ENCODE results near the gene USP12.

GRCh38 chr13:27201661-27202060 is 30.1 kb upstream of the USP12 start:
- TF ChIP-seq, protein P1, sequence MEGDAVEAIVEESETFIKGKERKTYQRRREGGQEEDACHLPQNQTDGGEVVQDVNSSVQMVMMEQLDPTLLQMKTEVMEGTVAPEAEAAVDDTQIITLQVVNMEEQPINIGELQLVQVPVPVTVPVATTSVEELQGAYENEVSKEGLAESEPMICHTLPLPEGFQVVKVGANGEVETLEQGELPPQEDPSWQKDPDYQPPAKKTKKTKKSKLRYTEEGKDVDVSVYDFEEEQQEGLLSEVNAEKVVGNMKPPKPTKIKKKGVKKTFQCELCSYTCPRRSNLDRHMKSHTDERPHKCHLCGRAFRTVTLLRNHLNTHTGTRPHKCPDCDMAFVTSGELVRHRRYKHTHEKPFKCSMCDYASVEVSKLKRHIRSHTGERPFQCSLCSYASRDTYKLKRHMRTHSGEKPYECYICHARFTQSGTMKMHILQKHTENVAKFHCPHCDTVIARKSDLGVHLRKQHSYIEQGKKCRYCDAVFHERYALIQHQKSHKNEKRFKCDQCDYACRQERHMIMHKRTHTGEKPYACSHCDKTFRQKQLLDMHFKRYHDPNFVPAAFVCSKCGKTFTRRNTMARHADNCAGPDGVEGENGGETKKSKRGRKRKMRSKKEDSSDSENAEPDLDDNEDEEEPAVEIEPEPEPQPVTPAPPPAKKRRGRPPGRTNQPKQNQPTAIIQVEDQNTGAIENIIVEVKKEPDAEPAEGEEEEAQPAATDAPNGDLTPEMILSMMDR (IDR thresholded peaks at IDR 0.05; ENCODE audit: low read depth, low read length): no peak
- no peak for TF ChIP-seq EZH2phosphoT487 (IDR thresholded peaks at IDR 0.05; ENCODE audit: low read depth)

Data from OCI-LY3 (cell line).